B cell (primary cell): ENCODE results near the gene KRT84.

Experiments used
- EZH2 ChIP-seq: IDR thresholded peaks from 2 replicates; pipeline ENCODE4 v1.6.1; 2012; ENCODE audit warnings: borderline replicate concordance, low read depth, mild to moderate bottlenecking, moderate library complexity, low read length; ENCODE audit not compliant: insufficient read depth, poor library complexity, severe bottlenecking
- TF ChIP-seq, protein P1 (sequence below): fragments of 200-600 bp; IDR thresholded peaks from one replicate; pipeline ENCODE4 v1.8.0; 2022; ENCODE audit warnings: antibody characterized with exemption, mild to moderate bottlenecking

DNA sequence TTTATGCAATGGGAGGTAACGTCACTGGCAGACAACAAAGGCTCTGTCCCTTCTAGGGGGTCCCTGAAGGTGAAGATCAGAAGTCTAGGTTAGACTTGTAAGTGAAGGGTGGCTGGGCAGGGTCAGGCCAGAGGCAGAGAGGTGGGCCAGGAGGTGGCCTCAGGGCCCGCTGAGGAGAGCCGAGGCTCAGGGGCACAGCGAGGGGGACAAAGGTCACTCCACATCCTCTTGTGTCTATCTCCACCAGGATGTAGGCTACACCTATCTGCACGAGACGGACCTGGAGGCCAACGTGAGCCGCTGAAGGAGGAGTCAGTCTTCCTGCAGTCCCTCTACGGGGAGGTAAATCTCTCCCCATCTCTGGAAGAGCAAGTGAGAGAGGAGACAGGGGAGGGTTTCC is 38.4 kb downstream of the KRT84 start:
- TF ChIP-seq, protein P1, sequence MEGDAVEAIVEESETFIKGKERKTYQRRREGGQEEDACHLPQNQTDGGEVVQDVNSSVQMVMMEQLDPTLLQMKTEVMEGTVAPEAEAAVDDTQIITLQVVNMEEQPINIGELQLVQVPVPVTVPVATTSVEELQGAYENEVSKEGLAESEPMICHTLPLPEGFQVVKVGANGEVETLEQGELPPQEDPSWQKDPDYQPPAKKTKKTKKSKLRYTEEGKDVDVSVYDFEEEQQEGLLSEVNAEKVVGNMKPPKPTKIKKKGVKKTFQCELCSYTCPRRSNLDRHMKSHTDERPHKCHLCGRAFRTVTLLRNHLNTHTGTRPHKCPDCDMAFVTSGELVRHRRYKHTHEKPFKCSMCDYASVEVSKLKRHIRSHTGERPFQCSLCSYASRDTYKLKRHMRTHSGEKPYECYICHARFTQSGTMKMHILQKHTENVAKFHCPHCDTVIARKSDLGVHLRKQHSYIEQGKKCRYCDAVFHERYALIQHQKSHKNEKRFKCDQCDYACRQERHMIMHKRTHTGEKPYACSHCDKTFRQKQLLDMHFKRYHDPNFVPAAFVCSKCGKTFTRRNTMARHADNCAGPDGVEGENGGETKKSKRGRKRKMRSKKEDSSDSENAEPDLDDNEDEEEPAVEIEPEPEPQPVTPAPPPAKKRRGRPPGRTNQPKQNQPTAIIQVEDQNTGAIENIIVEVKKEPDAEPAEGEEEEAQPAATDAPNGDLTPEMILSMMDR, result no peak
- TF ChIP-seq EZH2, result no peak
